AG08396 (cell line): Measurements from ENCODE around the gene PTPN1.
"Not testable (repeated sequence)": the region's sequence is repeated elsewhere in the genome, so short reads cannot be mapped to it uniquely, and the experiment has no call there.

Source experiments
- DNase-seq: peaks from one replicate; pipeline ENCODE4 v3.0.0; 2012; ENCODE audit warnings: low spot score, mixed read lengths

Gene PTPN1

GRCh38 chr20:50558483-50558925 is 48.3 kb downstream of the PTPN1 start:
- no peak for DNase-seq

DNA sequence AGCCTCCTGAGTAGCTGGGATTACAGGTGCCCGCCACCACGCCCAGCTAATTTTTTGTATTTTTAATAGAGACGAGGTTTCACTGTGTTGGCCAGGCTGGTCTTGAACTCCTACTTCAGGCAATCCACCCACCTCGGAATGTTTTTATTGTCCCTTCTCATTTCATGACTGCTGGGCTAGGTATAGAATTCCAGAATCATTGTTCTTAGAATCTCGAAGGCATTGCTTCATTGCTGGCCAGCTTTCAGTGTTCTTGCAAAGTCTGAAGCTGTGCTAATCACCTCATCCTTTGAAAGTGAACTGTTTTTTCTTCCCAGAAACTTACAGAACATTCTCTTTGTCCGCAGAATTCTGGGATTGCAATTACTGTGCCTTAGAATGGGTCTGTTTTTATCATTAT is 49.0 kb downstream of the PTPN1 start:
- no peak for DNase-seq

GRCh38 chr20:50559856-50560638 is 49.9 kb downstream of the PTPN1 start:
- no peak for DNase-seq

GRCh38 chr20:50560867-50561266 is 50.7 kb downstream of the PTPN1 start:
- DNase-seq = no peak

DNA sequence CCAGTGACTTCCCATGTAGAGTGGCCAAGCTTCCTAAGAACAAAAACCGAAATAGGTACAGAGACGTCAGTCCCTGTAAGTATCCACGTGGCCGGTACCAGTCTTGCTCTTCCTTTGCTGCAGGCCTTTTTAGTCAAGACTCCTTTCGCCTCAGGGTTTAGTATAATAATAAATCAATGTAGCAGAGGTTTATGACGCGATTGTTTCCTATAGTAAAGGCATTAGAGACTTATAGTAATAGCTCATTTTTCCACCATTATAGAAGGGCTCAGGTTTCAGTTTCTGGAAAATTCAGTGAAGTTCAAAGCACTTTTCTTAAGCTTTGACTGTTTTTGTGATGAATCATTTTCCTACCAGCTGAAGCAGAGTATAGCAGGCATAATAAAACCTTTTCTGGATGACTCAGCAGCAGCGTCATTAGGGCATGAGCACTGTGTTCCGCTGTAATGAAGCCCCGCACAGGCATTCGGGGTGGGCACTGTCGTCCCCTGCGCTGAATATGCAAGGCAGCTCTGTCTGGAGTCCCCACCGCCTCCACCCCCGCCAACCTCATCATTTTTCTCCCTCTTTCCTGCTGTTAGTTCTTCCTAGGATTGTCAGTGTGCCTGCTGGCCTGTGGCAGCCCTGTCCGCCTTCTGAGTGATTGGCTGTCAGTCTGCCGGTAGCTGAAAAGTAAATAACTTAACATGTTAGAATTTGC is 51.3 kb downstream of the PTPN1 start:
- peak; percentile 85 for DNase-seq

DNA sequence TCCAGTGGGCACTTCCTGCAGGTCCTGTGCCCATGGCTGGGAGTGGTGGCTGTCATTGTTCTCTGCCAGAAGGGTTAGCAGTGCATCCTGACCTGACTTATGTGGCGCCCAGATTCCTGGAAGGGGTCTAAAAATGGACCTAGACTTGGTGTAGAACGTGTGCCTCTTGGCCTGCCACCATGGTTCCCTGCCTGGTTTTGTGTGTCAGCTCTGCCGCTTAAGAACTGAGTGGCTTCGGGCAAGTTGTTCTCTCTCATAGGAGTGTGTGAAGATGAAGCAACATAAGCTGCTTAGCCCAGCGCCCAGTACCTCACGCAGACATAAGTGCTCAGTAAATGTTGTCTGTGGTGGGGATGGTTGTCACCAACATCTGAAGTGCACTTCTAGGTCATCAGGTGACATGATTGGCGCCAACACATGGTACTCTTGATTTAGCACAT is 52.1 kb downstream of the PTPN1 start:
- DNase-seq = no peak

DNA sequence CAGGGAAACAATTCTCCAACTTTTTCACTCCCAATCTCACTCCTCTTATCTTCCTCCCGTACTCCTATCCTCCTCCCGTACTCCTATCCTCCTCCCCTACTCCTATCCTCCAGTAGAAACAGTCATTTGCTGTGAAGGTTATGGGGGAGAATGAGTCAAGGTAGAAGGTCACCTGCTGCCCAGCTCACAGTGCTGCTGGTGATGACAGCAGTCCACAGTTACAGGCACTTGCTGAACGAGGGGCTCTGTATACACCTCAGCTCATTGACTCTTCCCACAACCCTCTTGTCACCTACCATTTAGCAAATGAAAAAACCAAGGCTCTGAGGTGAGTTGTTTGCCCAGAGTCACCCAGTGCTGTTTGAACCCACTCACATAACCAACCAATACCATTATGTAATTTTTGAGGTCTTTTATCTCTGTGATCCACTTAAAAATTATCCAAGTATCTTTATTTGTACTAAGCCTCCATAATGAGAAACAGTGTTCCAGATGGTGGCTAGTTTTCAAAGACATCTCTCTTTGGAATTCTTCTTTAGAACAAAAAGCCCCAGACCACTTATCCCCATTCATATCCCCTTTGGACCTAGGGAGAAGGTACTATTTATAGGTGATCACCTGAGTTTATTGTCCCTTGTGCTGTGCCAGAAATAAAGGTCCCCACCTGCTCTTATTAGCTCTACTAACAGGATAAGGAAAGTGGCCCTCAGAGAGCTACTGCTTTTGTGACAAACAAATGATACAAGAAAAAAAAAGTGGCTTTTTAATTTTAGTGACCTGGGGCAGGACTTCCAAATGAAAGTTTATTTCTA is 53.2 kb downstream of the PTPN1 start:
- no peak for DNase-seq

- no peak for DNase-seq
Measured at GRCh38 chr20:50565383-50565782, 55.2 kb downstream of the PTPN1 start.

GRCh38 chr20:50565871-50566270 is 55.7 kb downstream of the PTPN1 start:
- no peak for DNase-seq

- DNase-seq = no peak
Measured at GRCh38 chr20:50567860-50568548, 57.8 kb downstream of the PTPN1 start.

DNA sequence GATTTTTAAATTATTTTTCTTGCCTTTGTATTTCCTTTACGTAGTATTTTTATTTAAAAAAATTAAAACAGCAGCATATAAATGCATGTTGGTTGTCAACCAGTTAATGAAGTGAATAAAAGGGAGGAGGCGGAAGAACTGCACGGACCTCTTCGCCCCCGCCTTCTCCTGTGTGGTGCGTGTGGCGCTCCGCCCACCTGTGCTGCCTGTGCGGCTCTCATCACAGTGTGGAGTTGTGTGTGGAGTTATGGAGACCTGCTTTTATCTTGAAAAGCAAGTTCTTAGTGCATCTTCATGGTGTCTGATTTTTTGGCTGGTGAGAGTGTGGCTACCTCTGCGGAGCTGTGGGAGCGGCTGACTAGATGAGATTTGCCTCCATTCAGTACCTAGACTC is 58.4 kb downstream of the PTPN1 start:
- no peak for DNase-seq

DNA sequence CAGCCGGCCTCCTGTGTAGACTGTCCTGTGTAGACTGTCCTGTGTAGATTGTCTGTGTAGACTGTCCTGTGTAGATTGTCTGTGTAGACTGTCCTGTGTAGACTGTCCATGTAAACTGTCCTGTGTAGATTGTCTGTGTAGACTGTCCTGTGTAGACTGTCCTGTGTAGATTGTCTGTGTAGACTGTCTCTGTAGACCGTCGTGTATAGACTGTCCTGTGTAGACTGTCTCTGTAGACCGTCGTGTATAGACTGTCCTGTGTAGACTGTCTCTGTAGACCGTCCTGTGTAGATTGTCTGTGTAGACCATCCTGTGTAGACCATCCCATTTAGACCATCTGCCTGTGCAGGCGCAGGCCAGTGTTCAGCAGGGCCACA is 59.3 kb downstream of the PTPN1 start:
- not testable (repeated sequence) for DNase-seq

- no peak for DNase-seq
Measured at GRCh38 chr20:50569864-50570836, 60.0 kb downstream of the PTPN1 start.

DNA sequence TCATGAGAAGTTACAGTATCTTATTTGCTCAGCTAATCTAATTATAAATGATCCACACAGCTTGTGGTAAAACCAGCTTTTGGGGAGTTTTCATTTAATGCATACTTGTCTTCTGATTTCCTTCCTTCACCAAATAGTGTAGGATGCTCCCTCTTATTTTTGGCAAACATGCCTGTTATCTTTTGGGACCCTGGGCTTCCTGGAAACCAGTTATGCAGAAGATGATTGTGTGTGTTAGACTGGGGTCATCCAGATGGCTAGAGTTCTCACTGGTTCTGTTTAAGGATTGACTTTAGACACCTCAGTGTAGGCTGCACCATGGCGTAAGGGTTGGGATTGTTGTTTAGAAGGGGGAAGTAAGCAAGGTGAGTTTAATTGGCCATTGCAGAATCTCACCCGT is 61.3 kb downstream of the PTPN1 start:
- DNase-seq = no peak

GRCh38 chr20:50572938-50573777 is 63.0 kb downstream of the PTPN1 start:
- DNase-seq = peak; percentile 64

DNA sequence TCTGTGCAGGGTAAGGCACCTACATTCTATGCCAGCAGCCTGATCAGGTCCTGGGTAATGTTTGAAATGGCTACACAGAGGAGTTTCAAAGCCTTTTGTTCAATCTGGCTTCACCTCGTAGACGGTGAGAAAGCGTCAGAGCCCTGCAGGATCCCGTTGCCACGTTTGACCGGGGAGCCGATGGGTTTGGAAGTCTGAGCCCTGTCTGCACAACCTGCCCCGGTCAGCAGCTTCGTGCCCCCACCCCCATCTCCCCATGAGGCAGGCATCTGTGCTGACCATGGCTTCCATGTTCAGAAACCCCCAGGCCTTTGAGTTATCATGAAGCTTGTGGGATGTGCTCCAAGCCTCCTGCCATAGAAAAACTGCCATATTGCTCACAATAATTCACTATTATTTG is 63.9 kb downstream of the PTPN1 start:
- DNase-seq = no peak

- DNase-seq = no peak
Measured at GRCh38 chr20:50574586-50574985, 64.4 kb downstream of the PTPN1 start.

DNA sequence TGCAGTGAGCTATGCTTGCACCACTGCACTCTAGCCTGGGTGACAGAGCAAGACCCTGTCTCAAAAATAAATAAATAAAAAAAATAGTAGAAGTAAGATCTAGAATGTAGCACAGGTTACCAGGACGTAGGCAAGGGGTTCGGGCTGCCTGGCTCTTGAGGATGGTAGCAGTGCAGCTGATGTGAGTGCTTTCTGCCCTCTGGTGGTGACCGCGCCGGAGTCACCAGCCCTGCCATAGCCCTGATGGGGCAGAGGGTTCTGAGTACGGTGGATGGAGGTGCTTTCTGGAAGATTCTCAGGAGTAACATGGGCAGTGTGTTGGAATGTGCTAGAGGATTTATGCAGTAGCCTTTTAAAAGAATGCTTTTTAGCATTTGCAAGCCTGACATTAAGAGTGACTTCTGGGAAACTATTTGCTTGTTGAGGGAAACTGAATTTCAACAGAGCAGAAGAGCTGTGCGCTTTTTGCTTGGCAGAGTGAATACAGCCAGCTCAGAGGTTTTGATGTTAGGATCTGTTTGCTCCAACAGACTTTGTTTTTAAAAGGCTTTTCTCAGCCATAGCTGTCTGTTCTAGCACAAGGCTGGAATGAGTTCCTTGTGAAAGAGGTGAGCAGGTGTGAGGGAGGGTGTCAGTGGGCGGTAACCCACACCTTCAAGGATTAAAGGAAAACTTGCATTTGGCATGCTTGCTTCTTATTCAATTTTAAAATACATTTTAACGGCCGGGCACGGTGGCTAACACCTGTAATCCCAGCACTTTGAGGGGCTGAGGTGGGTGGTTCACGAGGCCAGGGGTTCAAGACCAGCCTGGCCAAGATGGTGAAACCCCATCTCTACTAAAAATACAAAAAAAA is 65.9 kb downstream of the PTPN1 start:
- DNase-seq = peak; percentile 72
